ENCODE measurements around the gene ZNF106. TPM values are rescaled to one million over a fixed set of nuclear protein-coding genes. Genes with fewer than 3 reads are reported as not detected.

Gene ZNF106
- total RNA-seq, 1 experiment from 2014 or later = 58.2 TPM

- H3K4me1 Mint-ChIP-seq = no peaks in the 10 kb centered on the region
- no peak for TF ChIP-seq GRHL2 (CRISPR knock-in tag; IDR thresholded peaks at IDR 0.05; ENCODE audit: insufficient replicate concordance, severe bottlenecking)
- no peak for TF ChIP-seq GABPB1 (CRISPR knock-in tag; IDR thresholded peaks at IDR 0.05)
- no peak for TF ChIP-seq SP1 (CRISPR knock-in tag; conservative IDR thresholded peaks at IDR 0.05)
- no peak for TF ChIP-seq CBFB (CRISPR knock-in tag; IDR thresholded peaks at IDR 0.05; ENCODE audit: low read depth)
- TF ChIP-seq NR2C2 (CRISPR knock-in tag; IDR thresholded peaks at IDR 0.05) = no peak
- no peak overlapping the region for H3K4me3 Mint-ChIP-seq
- H3K27ac Mint-ChIP-seq = no peak overlapping the region
- no peaks in the 10 kb centered on the region for H3K9me3 Mint-ChIP-seq
- ATAC-seq (no peak), DNase-seq (ENCODE audit: low spot score) (no peak)
- no peaks in the 10 kb centered on the region for H3K27me3 Mint-ChIP-seq (ENCODE audit: low read depth)
- POLR2A ChIA-PET = no interaction called here
- H3K36me3 Mint-ChIP-seq = no peaks in the 10 kb centered on the region
- CTCF ChIA-PET = interaction anchor here (1.7 kb wide), 1 partner anchor 21 kb away, joined by 9 read pairs; no protein-coding TSS in a partner anchor
These were observed 85.0 kb downstream of the ZNF106 start for GRCh38 chr15:42405863-42406482.

- POLR2A ChIA-PET = no interaction called here
- ATAC-seq (no peak), DNase-seq (ENCODE audit: low spot score) (no peak)
- Mint-ChIP-seq H3K27me3 (ENCODE audit: low read depth) (no peaks in the 10 kb centered on the region), H3K9me3 (no peaks in the 10 kb centered on the region), H3K4me3 (no peak overlapping the region), H3K4me1 (no peaks in the 10 kb centered on the region), H3K36me3 (no peaks in the 10 kb centered on the region), H3K27ac (0 out of 2 replicates have a peak overlapping the region, but pooled peaks have one; percentile 57)
- TF ChIP-seq ELF4 (CRISPR knock-in tag; IDR thresholded peaks at IDR 0.05; ENCODE audit: low read depth) (no peak), CBFB (CRISPR knock-in tag; IDR thresholded peaks at IDR 0.05; ENCODE audit: low read depth) (no peak), GRHL2 (CRISPR knock-in tag; IDR thresholded peaks at IDR 0.05; ENCODE audit: insufficient replicate concordance, severe bottlenecking) (no peak), ZMAT4 (CRISPR knock-in tag; IDR thresholded peaks at IDR 0.05) (no peak), MAX (CRISPR knock-in tag; IDR thresholded peaks at IDR 0.05) (no peak), CDX4 (CRISPR knock-in tag; IDR thresholded peaks at IDR 0.05; ENCODE audit: borderline replicate concordance) (no peak), ARID4B (CRISPR knock-in tag; IDR thresholded peaks at IDR 0.05; ENCODE audit: borderline replicate concordance) (no peak), E2F4 (CRISPR knock-in tag; IDR thresholded peaks at IDR 0.05; ENCODE audit: borderline replicate concordance, low read depth) (no peak), SMAD3 (CRISPR knock-in tag; IDR thresholded peaks at IDR 0.05; ENCODE audit: borderline replicate concordance) (no peak), NFE2L1 (CRISPR knock-in tag; IDR thresholded peaks at IDR 0.05) (no peak), NFYB (CRISPR knock-in tag; conservative IDR thresholded peaks at IDR 0.05; ENCODE audit: low read depth) (no peak), ERG (CRISPR knock-in tag; IDR thresholded peaks at IDR 0.05) (no peak)
- CTCF ChIA-PET = interaction anchor here (0.7 to 1.7 kb wide), 2 partner anchors 19 to 267 kb away, joined by 3 to 9 read pairs; no protein-coding TSS in a partner anchor
These were observed 86.3 kb downstream of the ZNF106 start for GRCh38 chr15:42404461-42405235.
